Measurements from ENCODE around the gene WDR88. TPM values are rescaled to one million over a fixed set of nuclear protein-coding genes. Genes with fewer than 3 reads are reported as not detected.

Gene WDR88
- total and polyA plus RNA-seq, 2 of the 4 experiments (the other 2 are of a cell fraction): not detected

DNA sequence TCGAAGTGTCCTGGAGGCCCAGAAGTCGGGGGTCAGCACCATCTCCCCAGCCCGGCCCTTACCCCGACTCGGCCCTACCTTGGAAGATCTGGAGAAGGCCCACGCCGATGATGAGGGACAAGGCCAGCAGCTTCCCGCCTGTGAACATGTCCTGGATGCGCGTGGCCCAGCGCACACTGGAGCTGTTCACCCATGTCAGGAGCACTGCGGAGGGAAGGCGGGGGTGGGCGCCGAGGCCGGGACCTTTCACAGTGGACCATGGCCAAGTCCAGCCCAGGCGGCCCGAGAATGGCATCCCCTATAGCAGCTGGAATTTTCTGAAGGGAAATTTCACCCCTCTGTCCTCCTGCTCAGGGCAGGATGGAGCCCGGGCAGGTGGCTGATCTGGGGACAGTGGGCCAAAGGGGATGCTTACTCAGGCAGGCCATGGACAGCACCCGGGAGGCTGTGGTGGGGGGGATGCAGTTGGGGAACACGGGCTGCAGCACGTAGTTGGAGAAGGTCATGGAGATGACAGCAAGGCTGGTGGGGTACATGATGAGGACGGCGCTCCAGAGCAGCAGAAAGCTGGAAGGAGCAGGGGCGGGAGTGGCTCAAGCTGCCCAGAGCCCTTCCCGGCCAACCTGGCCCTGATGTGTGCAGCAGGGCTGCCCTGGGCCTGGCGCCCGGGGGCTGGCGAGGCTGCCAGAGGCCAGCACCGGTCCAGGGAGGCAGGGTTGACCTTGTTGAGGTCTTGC lies 80.7 kb downstream of the WDR88 start:
- Histone ChIP-seq H3K4me3 (ENCODE audit: insufficient read depth, low read depth, low read length) (no peak overlapping the region), H3K14ac (replicated peaks; ENCODE audit: low read depth, low read length) (no peak overlapping the region), H3K36me3 (ENCODE audit: control insufficient read depth, insufficient read depth, low read length) (no peaks in the 10 kb centered on the region), H3K9me3 (ENCODE audit: control insufficient read depth, insufficient read depth, low read length) (no peaks in the 10 kb centered on the region), H2BK120ac (ENCODE audit: low read depth, low read length) (no peak overlapping the region), H3K27me3 (ENCODE audit: control insufficient read depth, insufficient read depth, low read length) (peaks cover 7% of the 10 kb centered on the region; the same call in 1 of the 2 replicates), H4K91ac (ENCODE audit: insufficient read depth, low read depth, low read length) (no peak overlapping the region), H3K4ac (ENCODE audit: low read depth, low read length) (no peak overlapping the region), H2AFZ (replicated peaks; ENCODE audit: low read length, poor library complexity) (no peak overlapping the region), H2BK20ac (ENCODE audit: low read depth, low read length) (no peak overlapping the region), H2AK9ac (replicated peaks; ENCODE audit: low read depth, low read length, poor library complexity) (no peak overlapping the region), H4K20me1 (ENCODE audit: insufficient read depth, low read length) (no peaks in the 10 kb centered on the region), H4K5ac (ENCODE audit: low read depth, low read length) (no peak overlapping the region), H3K27ac (ENCODE audit: insufficient read depth, low read length) (no peak overlapping the region), H3K9me1 (ENCODE audit: insufficient read depth, low read length) (no peaks in the 10 kb centered on the region), H3K23ac (ENCODE audit: low read depth, low read length) (no peak overlapping the region), H3K4me1 (ENCODE audit: control insufficient read depth, insufficient read depth, low read length) (no peaks in the 10 kb centered on the region), H2AK5ac (ENCODE audit: low read depth, low read length) (no peak overlapping the region), H3K56ac (ENCODE audit: extremely low read depth, insufficient read depth, low read length) (no peak overlapping the region), H4K8ac (ENCODE audit: low read depth in 2 of 2, low read length in 2 of 2) (no peak overlapping the region), H3K79me1 (ENCODE audit: low read depth in 1 of 2, low read length in 2 of 2) (no peaks in the 10 kb centered on the region), H2BK15ac (ENCODE audit: low read depth, low read length) (no peak overlapping the region), H3K18ac (ENCODE audit: low read depth, low read length) (no peak overlapping the region), H2BK5ac (ENCODE audit: low read depth, low read length, poor library complexity, severe bottlenecking) (no peak overlapping the region), H3K4me2 (ENCODE audit: low read depth, low read length) (no peak overlapping the region), H3K9ac (ENCODE audit: low read depth, low read length) (no peak overlapping the region)
- dilution Hi-C loops (cut with HindIII; ENCODE audit: low sequenced_read_pairs, unreplicated experiment): no loop called here
- 82% methylated on average over 21 of the region's 30 CpGs; no CpG with 5 or more reads in 1 of the 2 experiments for WGBS, 2 experiments (ENCODE audit: extremely low coverage in 2 of 2, insufficient read length in 1 of 2)
- CTCF ChIA-PET: interaction anchor here (0.5 to 1.1 kb wide), 2 partner anchors 11 to 28 kb away, joined by 3 to 4 read pairs; no protein-coding TSS in a partner anchor
- DNase-seq: no peak
- no peak for TF ChIP-seq MAZ (IDR thresholded peaks at IDR 0.05; ENCODE audit: borderline replicate concordance, low read depth, low read length)
- no peak for TF ChIP-seq CEBPB (IDR thresholded peaks at IDR 0.05; ENCODE audit: low read depth, low read length)
- no peak for TF ChIP-seq FOS (IDR thresholded peaks at IDR 0.05; ENCODE audit: low read depth, low read length)
- no peak for TF ChIP-seq MXI1 (IDR thresholded peaks at IDR 0.05; ENCODE audit: borderline replicate concordance, low read depth, low read length)
- no peak for TF ChIP-seq SMC3 (IDR thresholded peaks at IDR 0.05; ENCODE audit: low read depth, low read length)
- no peak for TF ChIP-seq CHD1 (IDR thresholded peaks at IDR 0.05; ENCODE audit: low read depth, low read length)
- TF ChIP-seq RFX5 (IDR thresholded peaks at IDR 0.05; ENCODE audit: low read depth, low read length): no peak
- TF ChIP-seq ELK1 (IDR thresholded peaks at IDR 0.05; ENCODE audit: borderline replicate concordance, low read depth, low read length): no peak
- no peak for TF ChIP-seq RAD21 (IDR thresholded peaks at IDR 0.05; ENCODE audit: low read length)
- TF ChIP-seq RCOR1 (IDR thresholded peaks at IDR 0.05; ENCODE audit: insufficient replicate concordance, low read length): no peak
- TF ChIP-seq BHLHE40 (IDR thresholded peaks at IDR 0.05; ENCODE audit: low read depth, low read length): no peak
- no peak for TF ChIP-seq POLR2A (IDR thresholded peaks at IDR 0.05; ENCODE audit: low read depth, low read length)
- TF ChIP-seq NFE2L2 (IDR thresholded peaks at IDR 0.05; ENCODE audit: low read depth, low read length): no peak
- TF ChIP-seq, protein P1, sequence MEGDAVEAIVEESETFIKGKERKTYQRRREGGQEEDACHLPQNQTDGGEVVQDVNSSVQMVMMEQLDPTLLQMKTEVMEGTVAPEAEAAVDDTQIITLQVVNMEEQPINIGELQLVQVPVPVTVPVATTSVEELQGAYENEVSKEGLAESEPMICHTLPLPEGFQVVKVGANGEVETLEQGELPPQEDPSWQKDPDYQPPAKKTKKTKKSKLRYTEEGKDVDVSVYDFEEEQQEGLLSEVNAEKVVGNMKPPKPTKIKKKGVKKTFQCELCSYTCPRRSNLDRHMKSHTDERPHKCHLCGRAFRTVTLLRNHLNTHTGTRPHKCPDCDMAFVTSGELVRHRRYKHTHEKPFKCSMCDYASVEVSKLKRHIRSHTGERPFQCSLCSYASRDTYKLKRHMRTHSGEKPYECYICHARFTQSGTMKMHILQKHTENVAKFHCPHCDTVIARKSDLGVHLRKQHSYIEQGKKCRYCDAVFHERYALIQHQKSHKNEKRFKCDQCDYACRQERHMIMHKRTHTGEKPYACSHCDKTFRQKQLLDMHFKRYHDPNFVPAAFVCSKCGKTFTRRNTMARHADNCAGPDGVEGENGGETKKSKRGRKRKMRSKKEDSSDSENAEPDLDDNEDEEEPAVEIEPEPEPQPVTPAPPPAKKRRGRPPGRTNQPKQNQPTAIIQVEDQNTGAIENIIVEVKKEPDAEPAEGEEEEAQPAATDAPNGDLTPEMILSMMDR (conservative IDR thresholded peaks at IDR 0.05; ENCODE audit: low read depth, low read length): no peak
- TF ChIP-seq MAFK (IDR thresholded peaks at IDR 0.05; ENCODE audit: low read depth, low read length): no peak
- TF ChIP-seq, protein P2, sequence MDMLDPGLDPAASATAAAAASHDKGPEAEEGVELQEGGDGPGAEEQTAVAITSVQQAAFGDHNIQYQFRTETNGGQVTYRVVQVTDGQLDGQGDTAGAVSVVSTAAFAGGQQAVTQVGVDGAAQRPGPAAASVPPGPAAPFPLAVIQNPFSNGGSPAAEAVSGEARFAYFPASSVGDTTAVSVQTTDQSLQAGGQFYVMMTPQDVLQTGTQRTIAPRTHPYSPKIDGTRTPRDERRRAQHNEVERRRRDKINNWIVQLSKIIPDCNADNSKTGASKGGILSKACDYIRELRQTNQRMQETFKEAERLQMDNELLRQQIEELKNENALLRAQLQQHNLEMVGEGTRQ (IDR thresholded peaks at IDR 0.05; ENCODE audit: low read depth, low read length): no peak
- no TSS peak for BruUV-seq (replicated peaks)
- ATAC-seq (ENCODE audit: low read depth): no peak
- intact Hi-C loops (cut with micrococcal nuclease): no loop called here
- POLR2A ChIA-PET (ENCODE audit: unreplicated experiment): no interaction called here
- in situ Hi-C loops (cut with MboI; ENCODE audit: low sequenced_read_pairs): no loop called here

Data from IMR-90 (cell line).